Fibroblast of pulmonary artery (primary cell): ENCODE data around the gene MAN2A1.

ENCODE experiments used
- DNase-seq: peaks from one replicate; pipeline ENCODE4 v3.0.0-alpha.2; 2010; ENCODE audit warnings: low read depth
- H3K4me3 ChIP-seq: replicated peaks from 2 replicates; pipeline ENCODE4 v1.5.1; 2011; ENCODE audit warnings: low read depth, mild to moderate bottlenecking, control low read depth, low read length, moderate library complexity
- TF ChIP-seq, protein P1 (sequence below): IDR thresholded peaks from 2 replicates; pipeline ENCODE4 v1.5.1; 2011; ENCODE audit warnings: mild to moderate bottlenecking, control low read depth, low read length, inconsistent platforms; ENCODE audit errors: missing control alignments

MAN2A1 gene

DNA sequence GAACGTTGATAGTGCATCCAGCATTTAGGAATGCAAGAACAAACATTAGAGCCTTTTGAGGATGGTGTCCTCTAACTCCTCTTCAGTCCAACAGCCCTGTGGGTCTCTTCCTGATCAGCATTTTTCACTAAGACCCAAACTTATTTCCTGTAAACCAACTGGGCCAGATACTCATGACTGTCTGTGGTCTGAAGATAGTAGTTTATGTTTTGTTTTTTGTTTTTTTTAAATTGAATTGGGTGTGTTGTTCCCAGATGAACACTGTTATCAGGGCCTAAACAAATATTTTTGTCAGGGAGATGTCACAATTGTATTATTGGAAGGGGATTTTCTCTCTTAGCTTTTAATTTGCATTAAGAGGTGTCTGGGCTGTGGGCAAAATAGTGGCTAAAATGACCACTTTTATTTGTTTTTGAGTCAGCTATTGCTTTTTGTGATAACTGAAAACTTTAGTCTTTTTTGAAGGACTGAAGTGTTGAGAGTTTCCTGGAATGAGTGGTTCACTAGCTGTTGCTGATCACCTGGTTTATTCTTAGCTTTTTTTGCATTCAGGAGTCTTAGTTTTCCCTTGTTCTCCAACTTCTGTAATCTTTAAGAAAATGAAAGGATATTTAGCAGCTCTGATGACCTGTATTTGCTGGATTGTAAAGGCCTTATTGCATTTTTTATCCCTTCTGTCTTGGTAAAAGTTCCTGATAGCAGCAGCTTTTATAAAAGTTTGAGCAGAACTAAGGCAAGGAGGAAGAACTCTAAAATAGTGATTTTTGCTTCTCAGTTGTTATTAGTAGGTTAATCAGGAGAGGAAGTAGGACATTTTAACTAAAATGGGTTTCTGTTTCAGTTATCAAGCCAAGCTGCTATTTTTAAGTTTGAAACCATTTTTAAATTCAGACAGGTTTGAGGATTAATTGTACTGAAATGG lies 5.5 kb downstream of the MAN2A1 start:
- no peak for DNase-seq
- TF ChIP-seq, protein P1, sequence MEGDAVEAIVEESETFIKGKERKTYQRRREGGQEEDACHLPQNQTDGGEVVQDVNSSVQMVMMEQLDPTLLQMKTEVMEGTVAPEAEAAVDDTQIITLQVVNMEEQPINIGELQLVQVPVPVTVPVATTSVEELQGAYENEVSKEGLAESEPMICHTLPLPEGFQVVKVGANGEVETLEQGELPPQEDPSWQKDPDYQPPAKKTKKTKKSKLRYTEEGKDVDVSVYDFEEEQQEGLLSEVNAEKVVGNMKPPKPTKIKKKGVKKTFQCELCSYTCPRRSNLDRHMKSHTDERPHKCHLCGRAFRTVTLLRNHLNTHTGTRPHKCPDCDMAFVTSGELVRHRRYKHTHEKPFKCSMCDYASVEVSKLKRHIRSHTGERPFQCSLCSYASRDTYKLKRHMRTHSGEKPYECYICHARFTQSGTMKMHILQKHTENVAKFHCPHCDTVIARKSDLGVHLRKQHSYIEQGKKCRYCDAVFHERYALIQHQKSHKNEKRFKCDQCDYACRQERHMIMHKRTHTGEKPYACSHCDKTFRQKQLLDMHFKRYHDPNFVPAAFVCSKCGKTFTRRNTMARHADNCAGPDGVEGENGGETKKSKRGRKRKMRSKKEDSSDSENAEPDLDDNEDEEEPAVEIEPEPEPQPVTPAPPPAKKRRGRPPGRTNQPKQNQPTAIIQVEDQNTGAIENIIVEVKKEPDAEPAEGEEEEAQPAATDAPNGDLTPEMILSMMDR: no peak
- H3K4me3 ChIP-seq: no peak overlapping the region

GRCh38 chr5:109697339-109697738 lies 7.6 kb downstream of the MAN2A1 start:
- TF ChIP-seq, protein P1: no peak
- no peak for DNase-seq

GRCh38 chr5:109700516-109701153 lies 10.9 kb downstream of the MAN2A1 start:
- H3K4me3 ChIP-seq: no peak overlapping the region
- DNase-seq: no peak
- TF ChIP-seq, protein P1: no peak

More at GRCh38 chr5:109697339-109697738, 7.6 kb downstream of the MAN2A1 start:
- H3K4me3 ChIP-seq: no peak overlapping the region

DNA sequence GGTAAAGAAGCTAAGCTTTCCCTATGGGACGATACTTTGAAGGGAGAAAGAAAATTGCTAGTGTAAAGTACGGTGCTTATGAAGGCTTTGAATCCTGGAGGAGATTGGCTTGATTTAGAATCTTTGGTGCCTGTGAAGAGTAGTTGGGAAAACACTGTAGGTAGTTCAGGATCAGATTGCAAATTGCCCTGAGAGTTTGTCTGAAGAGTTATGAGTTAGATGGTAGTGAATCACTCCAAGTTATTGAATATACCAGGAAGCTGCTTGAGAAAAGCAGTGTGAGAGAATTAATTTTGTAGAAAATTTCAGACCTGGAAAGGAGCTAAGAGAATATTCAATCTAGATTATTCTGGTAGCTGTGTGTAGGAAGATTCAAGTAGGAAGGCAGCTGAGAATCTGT lies 11.5 kb downstream of the MAN2A1 start:
- H3K4me3 ChIP-seq: no peak overlapping the region
- DNase-seq: no peak
- TF ChIP-seq, protein P1: no peak

GRCh38 chr5:109701792-109702191 lies 12.1 kb downstream of the MAN2A1 start:
- no peak for DNase-seq
- H3K4me3 ChIP-seq: no peak overlapping the region
- TF ChIP-seq, protein P1: no peak

DNA sequence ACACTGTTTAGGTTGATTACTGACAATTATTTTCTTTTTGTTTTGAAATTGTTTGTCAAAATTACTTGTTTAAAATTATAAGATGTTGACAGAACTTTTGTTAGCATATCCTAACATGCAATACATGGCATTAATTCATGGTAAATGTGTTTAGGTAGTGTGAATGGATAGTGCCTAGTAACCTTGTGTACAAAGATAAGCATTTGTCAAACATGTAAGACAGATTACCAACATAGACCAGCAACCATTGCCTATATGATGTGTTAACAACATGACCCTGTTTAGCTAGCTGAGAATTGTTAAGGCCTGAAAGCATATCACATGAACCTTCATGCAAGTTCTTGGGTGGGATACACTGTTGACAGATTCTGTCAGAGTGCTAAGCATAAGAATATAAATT lies 13.4 kb downstream of the MAN2A1 start:
- H3K4me3 ChIP-seq: no peak overlapping the region
- TF ChIP-seq, protein P1: no peak

DNA sequence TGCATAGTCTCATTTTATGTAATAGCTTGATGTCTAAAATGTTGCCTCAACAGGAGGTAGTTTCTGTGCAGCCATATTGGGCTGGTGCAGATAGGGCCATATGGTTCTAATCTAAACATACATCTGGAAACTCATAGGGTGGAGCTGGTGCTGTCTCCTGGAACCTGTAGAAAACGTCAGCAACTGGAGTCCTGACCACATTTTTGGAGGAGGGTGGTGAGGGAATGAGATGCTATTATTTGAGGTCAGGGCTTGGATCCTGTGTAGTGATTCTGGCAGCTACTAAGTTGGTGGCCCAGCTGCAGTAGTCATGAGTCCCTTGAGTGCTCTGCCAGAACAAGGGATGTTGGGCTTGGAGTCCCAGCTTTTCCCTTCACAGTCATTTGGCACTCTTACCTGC lies 14.1 kb downstream of the MAN2A1 start:
- TF ChIP-seq, protein P1: no peak
- DNase-seq: no peak
- H3K4me3 ChIP-seq: no peak overlapping the region

More for the DNA sequence above, 13.4 kb downstream of the MAN2A1 start:
- no peak for DNase-seq
